H1 (cell line): ENCODE data around the gene ELOVL3. TPM values are rescaled to one million over a fixed set of nuclear protein-coding genes. Genes with fewer than 3 reads are reported as not detected.

Experiments
- CTCF ChIA-PET: fragments of 300-600 bp; sonication (Branson Sonifier 250); formaldehyde crosslinking; loops from one replicate; lab custom pipeline; 2021; ENCODE audit not compliant: partially characterized antibody; lab: Charles Lee
- POLR2A ChIA-PET: fragments of 300-600 bp; sonication (Branson Sonifier 250); formaldehyde crosslinking; loops from one replicate; lab custom pipeline; 2021; ENCODE audit warnings: inconsistent platforms; ENCODE audit not compliant: partially characterized antibody; lab: Charles Lee
- DNase-seq, 2 experiments: peaks; one replicate each; pipeline versions ENCODE4 v3.0.0 to v3.0.0-alpha.2; 2010 to 2022; ENCODE audit warnings: low spot score in 2 of 2, low read depth in 1 of 2, mixed read lengths in 1 of 2
- FAIRE-seq: peaks from 2 replicates; lab custom pipeline; 2011; peaks lifted over from hg19 to GRCh38; lab: Jason Lieb, UNC
- H2AFZ ChIP-seq: 2 replicates; pipeline ENCODE4 v1.8.1; 2012; ENCODE audit warnings: low read length, inconsistent platforms
- H2AK5ac ChIP-seq: 2 replicates; pipeline ENCODE4 v1.6.1; 2013; ENCODE audit warnings: low read depth, low read length
- H2BK120ac ChIP-seq: replicated peaks from 2 replicates; pipeline ENCODE3; 2013; ENCODE audit warnings: low read depth, low read length, inconsistent platforms
- H2BK12ac ChIP-seq: 2 replicates; pipeline ENCODE4 v1.6.1; 2013; ENCODE audit warnings: low read depth, low read length
- H2BK15ac ChIP-seq: 2 replicates; pipeline ENCODE4 v1.6.1; 2013; ENCODE audit warnings: low read length
- H2BK20ac ChIP-seq: 2 replicates; pipeline ENCODE4 v1.6.1; 2013; ENCODE audit warnings: low read length
- H2BK5ac ChIP-seq: 2 replicates; pipeline ENCODE4 v1.6.1; 2013; ENCODE audit warnings: low read depth, low read length
- H3K14ac ChIP-seq: 2 replicates; pipeline ENCODE4 v1.6.1; 2013; ENCODE audit warnings: inconsistent platforms; ENCODE audit not compliant: insufficient read length
- H3K18ac ChIP-seq: 2 replicates; pipeline ENCODE4 v1.6.1; 2013; ENCODE audit warnings: low read length; ENCODE audit errors: extremely low read depth
- H3K23ac ChIP-seq: 2 replicates; pipeline ENCODE4 v1.6.1; 2013; ENCODE audit warnings: inconsistent platforms; ENCODE audit not compliant: insufficient read length
- H3K23me2 ChIP-seq: 2 replicates; pipeline ENCODE4 v1.6.1; 2013; ENCODE audit warnings: low read depth, low read length
- H3K27ac ChIP-seq: 2 replicates; pipeline ENCODE4 v1.6.1; 2011; ENCODE audit warnings: low read depth, low read length, inconsistent platforms
- H3K27me3 ChIP-seq, 4 experiments: replicated peaks in 1 of 4; 1 replicate in 1 of 4; 2 replicates in 3 of 4; pipeline versions ENCODE4 v1.6.1 to v1.8.1; 2011 to 2013; ENCODE audit warnings: low read length in 3 of 4, mild to moderate bottlenecking in 3 of 4, inconsistent platforms in 2 of 4, mixed read lengths in 2 of 4, moderate library complexity in 1 of 4; ENCODE audit not compliant: control insufficient read depth in 3 of 4, insufficient read depth in 3 of 4; ENCODE audit errors: extremely low read depth in 1 of 4
- H3K36me3 ChIP-seq, 4 experiments: 2 replicates each; pipeline versions ENCODE4 v1.6.1 to v1.8.1; 2011 to 2013; ENCODE audit warnings: mild to moderate bottlenecking in 4 of 4, low read length in 3 of 4, moderate library complexity in 2 of 4, control low read depth in 1 of 4, inconsistent platforms in 1 of 4; ENCODE audit not compliant: insufficient read depth in 4 of 4, control insufficient read depth in 2 of 4
- H3K4ac ChIP-seq: replicated peaks from 2 replicates; pipeline ENCODE3; 2013; ENCODE audit warnings: low read length, low read depth, mixed read lengths, inconsistent platforms; ENCODE audit not compliant: insufficient read length
- H3K4me1 ChIP-seq, 4 experiments: replicated peaks in 1 of 4; 1 replicate in 1 of 4; 2 replicates in 3 of 4; pipeline versions ENCODE4 v1.6.1 to v1.8.1; 2011 to 2013; ENCODE audit warnings: low read length in 3 of 4, inconsistent platforms in 2 of 4, mixed read lengths in 1 of 4; ENCODE audit not compliant: insufficient read depth in 4 of 4, control insufficient read depth in 3 of 4
- H3K4me2 ChIP-seq, 2 experiments: 2 replicates each; pipeline versions ENCODE4 v1.6.1 to v1.8.1; 2011 to 2013; ENCODE audit warnings: low read depth in 2 of 2, low read length in 2 of 2, control low read depth in 1 of 2, inconsistent platforms in 1 of 2, mild to moderate bottlenecking in 1 of 2; ENCODE audit not compliant: insufficient read depth in 1 of 2
- H3K4me3 ChIP-seq, 4 experiments: fragments of 200-600, 300-600 bp in 1 of 4; sonication (generic), shearing (Covaris generic), sonication (Bioruptor Twin) in 1 of 4; 2 replicates each; pipeline versions ENCODE4 v1.5.1 to v1.8.1; 2011 to 2016; ENCODE audit warnings: low read length in 4 of 4, low read depth in 3 of 4, control low read depth in 2 of 4, inconsistent platforms in 2 of 4, mild to moderate bottlenecking in 2 of 4, mixed read lengths in 1 of 4, moderate library complexity in 1 of 4; ENCODE audit not compliant: insufficient read depth in 2 of 4; ENCODE audit errors: extremely low read depth in 1 of 4
- H3K56ac ChIP-seq: replicated peaks from 2 replicates; pipeline ENCODE3; 2013; ENCODE audit warnings: low read depth, mild to moderate bottlenecking, mixed read lengths, low read length, inconsistent platforms; ENCODE audit not compliant: insufficient read length
- H3K79me1 ChIP-seq: 2 replicates; pipeline ENCODE4 v1.6.1; 2013; ENCODE audit warnings: low read depth, low read length, control low read depth
- H3K79me2 ChIP-seq, 2 experiments: 2 replicates each; pipeline versions ENCODE4 v1.6.1 to v1.8.1; 2012 to 2013; ENCODE audit warnings: low read length in 2 of 2, mild to moderate bottlenecking in 2 of 2, inconsistent platforms in 1 of 2; ENCODE audit not compliant: insufficient read depth in 2 of 2, control insufficient read depth in 1 of 2
- H3K9ac ChIP-seq, 4 experiments: replicated peaks in 1 of 4; 1 replicate in 1 of 4; 2 replicates in 3 of 4; pipeline versions ENCODE4 v1.6.1 to v1.8.1; 2011 to 2013; ENCODE audit warnings: low read depth in 3 of 4, low read length in 3 of 4, control low read depth in 2 of 4, mild to moderate bottlenecking in 2 of 4, moderate library complexity in 2 of 4, inconsistent platforms in 1 of 4; ENCODE audit errors: extremely low read depth in 1 of 4
- H3K9me3 ChIP-seq, 2 experiments: 2 replicates each; pipeline versions ENCODE4 v1.6.1 to v1.8.1; 2012 to 2013; ENCODE audit warnings: mild to moderate bottlenecking in 2 of 2, moderate library complexity in 2 of 2, control low read depth in 1 of 2, inconsistent platforms in 1 of 2, low read depth in 1 of 2, low read length in 1 of 2, mixed read lengths in 1 of 2; ENCODE audit not compliant: insufficient read depth in 2 of 2
- H4K20me1 ChIP-seq, 2 experiments: replicated peaks in 1 of 2; 2 replicates each; pipeline versions ENCODE3 to v1.8.1; 2011 to 2013; ENCODE audit warnings: inconsistent platforms in 2 of 2, low read length in 2 of 2, mild to moderate bottlenecking in 1 of 2; ENCODE audit not compliant: insufficient read depth in 2 of 2, control insufficient read depth in 1 of 2
- H4K5ac ChIP-seq: 2 replicates; pipeline ENCODE4 v1.6.1; 2013; ENCODE audit warnings: low read length, low read depth, mixed read lengths, inconsistent platforms; ENCODE audit not compliant: insufficient read length
- H4K8ac ChIP-seq: 2 replicates; pipeline ENCODE4 v1.8.0; 2013; ENCODE audit warnings: mild to moderate bottlenecking, moderate library complexity, low read length, inconsistent platforms; ENCODE audit not compliant: insufficient read depth; ENCODE audit errors: extremely low read depth
- H4K91ac ChIP-seq: replicated peaks from 2 replicates; pipeline ENCODE3; 2013; ENCODE audit warnings: low read length, mixed read lengths, inconsistent platforms; ENCODE audit not compliant: insufficient read length
- CEBPB ChIP-seq: IDR thresholded peaks from 2 replicates; pipeline ENCODE4 v1.6.1; 2012; ENCODE audit warnings: low read depth, low read length
- CHD1 ChIP-seq: IDR thresholded peaks from 2 replicates; pipeline ENCODE4 v1.6.1; 2012; ENCODE audit warnings: low read depth, low read length, improper control_type of control experiment
- FOSL1 ChIP-seq: IDR thresholded peaks from 2 replicates; pipeline ENCODE4 v1.6.1; 2011; ENCODE audit warnings: mild to moderate bottlenecking, low read depth, low read length, moderate library complexity; ENCODE audit not compliant: insufficient read depth
- JUN ChIP-seq: IDR thresholded peaks from 2 replicates; pipeline ENCODE4 v1.6.1; 2011; ENCODE audit warnings: low read depth, mild to moderate bottlenecking, improper control_type of control experiment, low read length
- KDM4A ChIP-seq: IDR thresholded peaks from one replicate; pipeline ENCODE4 v1.7.1; 2012; ENCODE audit warnings: low read depth, mild to moderate bottlenecking, moderate library complexity, low read length, inconsistent platforms; ENCODE audit not compliant: severe bottlenecking
- POLR2AphosphoS5 ChIP-seq: IDR thresholded peaks from 2 replicates; pipeline ENCODE4 v1.6.1; 2011; ENCODE audit warnings: low read depth, low read length
- RBBP5 ChIP-seq: IDR thresholded peaks from 2 replicates; pipeline ENCODE4 v1.7.1; 2012; ENCODE audit warnings: low read depth, mild to moderate bottlenecking, inconsistent platforms, low read length, moderate library complexity, borderline replicate concordance
- RFX5 ChIP-seq: IDR thresholded peaks from 2 replicates; pipeline ENCODE4 v1.6.1; 2011; ENCODE audit warnings: low read depth, low read length, improper control_type of control experiment, borderline replicate concordance
- RNF2 ChIP-seq: fragments of 200-900, 300-1000 bp; sonication (generic); IDR thresholded peaks from 2 replicates; pipeline ENCODE4 v1.7.1; 2016; ENCODE audit warnings: borderline replicate concordance, low read depth, mild to moderate bottlenecking, antibody characterized with exemption, low read length; ENCODE audit not compliant: poor library complexity, severe bottlenecking; ENCODE audit errors: missing control alignments
- SAP30 ChIP-seq: fragments of 300-600 bp; sonication (generic); IDR thresholded peaks from 2 replicates; pipeline ENCODE4 v1.7.1; 2012; ENCODE audit warnings: low read length, moderate library complexity, mild to moderate bottlenecking, inconsistent platforms; ENCODE audit not compliant: insufficient read depth, insufficient replicate concordance
- SP2 ChIP-seq: IDR thresholded peaks from 2 replicates; pipeline ENCODE4 v1.6.1; 2012; ENCODE audit warnings: mild to moderate bottlenecking, low read length, inconsistent platforms
- SRF ChIP-seq: IDR thresholded peaks from 2 replicates; pipeline ENCODE4 v1.6.1; 2011; ENCODE audit warnings: mild to moderate bottlenecking, low read depth, low read length, moderate library complexity
- TAF7 ChIP-seq: optimal IDR thresholded peaks from 2 replicates; pipeline ENCODE3; 2011; ENCODE audit warnings: low read depth, mild to moderate bottlenecking, inconsistent platforms, low read length, moderate library complexity, borderline replicate concordance
- TCF12 ChIP-seq: IDR thresholded peaks from 2 replicates; pipeline ENCODE4 v1.6.1; 2011; ENCODE audit warnings: low read depth, mild to moderate bottlenecking, low read length
- TEAD4 ChIP-seq: IDR thresholded peaks from 2 replicates; pipeline ENCODE4 v1.6.1; 2012; ENCODE audit warnings: low read depth, low read length, inconsistent platforms, mixed read lengths
- WGBS, 2 experiments: shearing (Covaris generic) in 1 of 2; methylation state at CpG; one replicate each; pipeline versions ENCODE4 v1.1.6 to v1.1.7; 2013 to 2015; ENCODE audit warnings: low lambda C conversion rate in 2 of 2, mixed read lengths in 2 of 2, inconsistent platforms in 1 of 2, low coverage in 1 of 2, missing lambda C conversion rate in 1 of 2; ENCODE audit not compliant: insufficient replicate concordance in 2 of 2, insufficient coverage in 1 of 2, insufficient read length in 1 of 2; ENCODE audit errors: extremely low coverage in 1 of 2, missing lambda C conversion rate in 1 of 2; 5-methylcytosine and 5-hydroxymethylcytosine counted together
- polyA plus RNA-seq, 7 experiments: library from polyadenylated mRNA; depleted of rRNA in 3 of 7; stranded (reverse) in 5 of 7; unstranded in 2 of 7; fragments of >200 nt in 5 of 7; fragments of 200-250 nt in 2 of 7; gene quantifications; 1 replicate in 5 of 7; 2 replicates in 1 of 7; 4 replicates in 1 of 7; pipeline versions ENCODE4 v1.2.1 to v1.2.3, GENCODE V29; 2011 to 2013; ENCODE audit warnings: missing spikeins in 2 of 7, mixed read lengths in 2 of 7
- total RNA-seq: library from RNA; stranded (reverse); fragmentation: NEBNext Ultra II Directional; extraction: Animal tissue kit (Norgen Biotek cat#: 25700); gene quantifications from 2 replicates; pipeline ENCODE4 v1.2.1, GENCODE V29; 2021

The ELOVL3 gene
- total and polyA plus RNA-seq, 2 of the 8 experiments (the other 6 are each of a cell fraction or from before 2014, with no cell fraction given) = 0.27 TPM; not detected in 1

DNA sequence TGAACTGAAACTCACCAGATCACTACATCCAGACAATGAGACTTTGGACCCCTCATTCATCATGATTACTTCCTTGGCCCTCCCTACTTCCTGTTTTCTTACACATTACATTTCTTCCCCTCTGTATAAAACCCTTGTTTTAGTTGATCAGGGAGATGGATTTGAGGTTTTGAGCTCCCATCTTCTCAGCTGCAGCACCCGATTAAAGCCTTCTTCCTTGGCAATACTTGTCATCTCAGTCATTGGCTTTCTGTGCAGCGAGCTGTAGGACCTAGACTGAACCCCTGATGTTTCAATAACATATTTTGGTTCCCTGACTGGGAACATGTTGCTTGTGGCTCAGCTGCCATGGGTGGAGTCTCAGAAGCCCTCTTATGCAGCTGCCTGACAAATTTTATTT lies 40.8 kb upstream of the ELOVL3 start:
- CTCF ChIA-PET = interaction anchor here (0.9 to 1.4 kb wide), 5 partner anchors 14 to 121 kb away, joined by 3 to 4 read pairs (median 3); no protein-coding TSS in a partner anchor
- no peak for FAIRE-seq
- TF ChIP-seq RNF2 (no peak), CEBPB (no peak), CHD1 (no peak), POLR2AphosphoS5 (no peak), SP2 (no peak), JUN (no peak), KDM4A (no peak), FOSL1 (no peak), RFX5 (no peak), RBBP5 (no peak), TCF12 (no peak), SRF (no peak), SAP30 (no peak), TAF7 (no peak), TEAD4 (no peak)

More for the DNA sequence above, 40.8 kb upstream of the ELOVL3 start:
- no peaks in the 10 kb centered on the region for H4K20me1 ChIP-seq
- H3K36me3 ChIP-seq = no peaks in the 10 kb centered on the region
- no peaks in the 10 kb centered on the region for H3K79me1 ChIP-seq
- no peak overlapping the region for H3K18ac ChIP-seq
- no peak overlapping the region for H2BK120ac ChIP-seq
- DNase-seq = no peak
- H3K23ac ChIP-seq = no peak overlapping the region
- no peaks in the 10 kb centered on the region for H3K27me3 ChIP-seq
- no peak overlapping the region for H2BK12ac ChIP-seq
- no peak overlapping the region for H2BK5ac ChIP-seq
- H2BK20ac ChIP-seq = no peak overlapping the region
- H3K4me3 ChIP-seq = no peak overlapping the region
- H3K23me2 ChIP-seq = no peaks in the 10 kb centered on the region
- 86% methylated on average over 2 of the region's 2 CpGs; no CpG with 5 or more reads in 1 of the 2 experiments for WGBS, 2 experiments
- H2AK5ac ChIP-seq = no peak overlapping the region
- no peak overlapping the region for H4K5ac ChIP-seq
- H3K4ac ChIP-seq = no peak overlapping the region
- no peak overlapping the region for H3K27ac ChIP-seq
- POLR2A ChIA-PET = no interaction called here
- no peak overlapping the region for H4K8ac ChIP-seq
- no peaks in the 10 kb centered on the region for H3K79me2 ChIP-seq
- H3K14ac ChIP-seq = no peak overlapping the region
- H4K91ac ChIP-seq = no peak overlapping the region
- H2BK15ac ChIP-seq = no peak overlapping the region
- H3K9ac ChIP-seq = no peak overlapping the region
- peaks cover 13 to 19% of the 10 kb centered on the region in 2 experiments; a peak in 3 of 4 replicates for H3K9me3 ChIP-seq
- no peak overlapping the region for H2AFZ ChIP-seq
- no peak overlapping the region for H3K56ac ChIP-seq
- no peaks in the 10 kb centered on the region for H3K4me1 ChIP-seq
- no peak overlapping the region for H3K4me2 ChIP-seq
